GM12878 (cell line): ENCODE data around the gene SEC14L6. TPM values are rescaled to one million over a fixed set of nuclear protein-coding genes. Genes with fewer than 3 reads are reported as not detected.

Experiments used
- CHD2 ChIP-seq: IDR thresholded peaks from 2 replicates; pipeline ENCODE4 v1.6.1; 2011; ENCODE audit warnings: low read depth, low read length, improper control_type of control experiment, borderline replicate concordance
- EED ChIP-seq: sonication (generic); IDR thresholded peaks from 2 replicates; pipeline ENCODE4 v1.6.1; 2016; ENCODE audit warnings: antibody characterized with exemption, low read depth
- HDGF ChIP-seq: fragments of 450-650 bp; IDR thresholded peaks from 2 replicates; pipeline ENCODE4 v1.6.1; 2016; ENCODE audit warnings: antibody characterized with exemption
- IKZF1 ChIP-seq: fragments of 450-650 bp; conservative IDR thresholded peaks from 2 replicates; pipeline ENCODE4 v1.6.1; 2017; ENCODE audit warnings: antibody characterized with exemption, mild to moderate bottlenecking
- KLF5 ChIP-seq: fragments of 450-650 bp; IDR thresholded peaks from 2 replicates; pipeline ENCODE4 v1.6.1; 2014; ENCODE audit warnings: mild to moderate bottlenecking; ENCODE audit not compliant: partially characterized antibody
- MLLT1 ChIP-seq: fragments of 450-650 bp; IDR thresholded peaks from 2 replicates; pipeline ENCODE4 v1.6.1; 2016; ENCODE audit warnings: mild to moderate bottlenecking
- SIX5 ChIP-seq: IDR thresholded peaks from 2 replicates; pipeline ENCODE4 v1.6.1; 2011; ENCODE audit warnings: mild to moderate bottlenecking, low read depth, low read length, moderate library complexity; ENCODE audit not compliant: severe bottlenecking
- polyA plus RNA-seq, 11 experiments: library from polyadenylated mRNA; depleted of rRNA in 4 of 11; unstranded in 6 of 11; stranded (reverse) in 5 of 11; fragments of >200 nt; fragmentation: Nextera tagmentation in 4 of 11; fragmentation: Illumina TruSeq in 1 of 11; extraction: Ambion mirVana in 4 of 11; extraction: Trizol in 1 of 11; gene quantifications; 1 replicate in 1 of 11; 2 replicates in 10 of 11; pipeline versions ENCODE4 v1.2.1 to v1.2.3, GENCODE V29; 2011 to 2016; ENCODE audit warnings: inconsistent platforms in 2 of 11, missing spikeins in 2 of 11, low read depth in 1 of 11
- total RNA-seq, 4 experiments: library from RNA; depleted of rRNA in 3 of 4; stranded (reverse); fragments of >200 nt in 3 of 4; fragmentation: Illumina TruSeq in 1 of 4; extraction: Trizol in 1 of 4; gene quantifications; 2 replicates each; pipeline versions ENCODE4 v1.2.1 to v1.2.3, GENCODE V29; 2013 to 2021
- TF ChIP-seq, protein P1 (sequence below): IDR thresholded peaks from 2 replicates; pipeline ENCODE4 v1.6.1; 2012; ENCODE audit warnings: improper control_type of control experiment, low read depth, low read length; ENCODE audit not compliant: insufficient replicate concordance

The SEC14L6 gene
- total and polyA plus RNA-seq, 10 of the 15 experiments (the other 5 are each of a cell fraction or from before 2014, with no cell fraction given) = not detected

DNA sequence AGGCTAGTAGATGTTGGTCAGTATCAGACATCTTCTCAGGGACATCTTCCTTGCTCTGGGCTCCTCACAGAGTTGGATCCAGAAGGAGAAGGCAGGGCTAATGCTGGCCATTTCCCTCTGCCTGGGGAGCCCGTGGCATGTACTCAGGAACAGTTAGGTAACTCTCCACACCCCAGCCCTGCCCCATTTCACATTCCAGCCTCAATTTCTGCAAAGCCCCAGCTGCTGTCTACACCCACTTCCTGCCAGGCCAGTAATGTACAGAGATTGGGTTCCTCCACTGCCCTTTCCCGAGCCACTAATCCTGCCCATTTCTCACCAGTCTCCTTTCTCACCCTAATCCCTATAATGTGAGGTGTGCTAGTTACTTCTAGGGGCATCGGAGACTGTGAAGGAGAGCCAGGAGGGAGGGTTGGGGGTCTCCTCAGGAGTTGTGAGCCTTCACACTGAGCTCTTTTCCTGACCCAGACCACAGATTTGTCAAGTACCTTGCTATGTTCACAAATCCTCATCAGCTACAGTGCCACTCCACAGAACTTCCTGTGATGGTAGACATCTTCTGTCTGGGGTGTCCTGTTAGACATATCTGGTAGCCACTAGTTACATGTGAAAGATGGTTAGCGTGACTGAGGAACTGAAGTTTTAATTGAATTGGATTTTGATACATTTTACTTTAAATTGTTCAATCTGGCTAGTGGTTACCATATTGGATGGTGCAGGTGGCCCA lies 73.4 kb downstream of the SEC14L6 start (continued):
- TF ChIP-seq, protein P1, sequence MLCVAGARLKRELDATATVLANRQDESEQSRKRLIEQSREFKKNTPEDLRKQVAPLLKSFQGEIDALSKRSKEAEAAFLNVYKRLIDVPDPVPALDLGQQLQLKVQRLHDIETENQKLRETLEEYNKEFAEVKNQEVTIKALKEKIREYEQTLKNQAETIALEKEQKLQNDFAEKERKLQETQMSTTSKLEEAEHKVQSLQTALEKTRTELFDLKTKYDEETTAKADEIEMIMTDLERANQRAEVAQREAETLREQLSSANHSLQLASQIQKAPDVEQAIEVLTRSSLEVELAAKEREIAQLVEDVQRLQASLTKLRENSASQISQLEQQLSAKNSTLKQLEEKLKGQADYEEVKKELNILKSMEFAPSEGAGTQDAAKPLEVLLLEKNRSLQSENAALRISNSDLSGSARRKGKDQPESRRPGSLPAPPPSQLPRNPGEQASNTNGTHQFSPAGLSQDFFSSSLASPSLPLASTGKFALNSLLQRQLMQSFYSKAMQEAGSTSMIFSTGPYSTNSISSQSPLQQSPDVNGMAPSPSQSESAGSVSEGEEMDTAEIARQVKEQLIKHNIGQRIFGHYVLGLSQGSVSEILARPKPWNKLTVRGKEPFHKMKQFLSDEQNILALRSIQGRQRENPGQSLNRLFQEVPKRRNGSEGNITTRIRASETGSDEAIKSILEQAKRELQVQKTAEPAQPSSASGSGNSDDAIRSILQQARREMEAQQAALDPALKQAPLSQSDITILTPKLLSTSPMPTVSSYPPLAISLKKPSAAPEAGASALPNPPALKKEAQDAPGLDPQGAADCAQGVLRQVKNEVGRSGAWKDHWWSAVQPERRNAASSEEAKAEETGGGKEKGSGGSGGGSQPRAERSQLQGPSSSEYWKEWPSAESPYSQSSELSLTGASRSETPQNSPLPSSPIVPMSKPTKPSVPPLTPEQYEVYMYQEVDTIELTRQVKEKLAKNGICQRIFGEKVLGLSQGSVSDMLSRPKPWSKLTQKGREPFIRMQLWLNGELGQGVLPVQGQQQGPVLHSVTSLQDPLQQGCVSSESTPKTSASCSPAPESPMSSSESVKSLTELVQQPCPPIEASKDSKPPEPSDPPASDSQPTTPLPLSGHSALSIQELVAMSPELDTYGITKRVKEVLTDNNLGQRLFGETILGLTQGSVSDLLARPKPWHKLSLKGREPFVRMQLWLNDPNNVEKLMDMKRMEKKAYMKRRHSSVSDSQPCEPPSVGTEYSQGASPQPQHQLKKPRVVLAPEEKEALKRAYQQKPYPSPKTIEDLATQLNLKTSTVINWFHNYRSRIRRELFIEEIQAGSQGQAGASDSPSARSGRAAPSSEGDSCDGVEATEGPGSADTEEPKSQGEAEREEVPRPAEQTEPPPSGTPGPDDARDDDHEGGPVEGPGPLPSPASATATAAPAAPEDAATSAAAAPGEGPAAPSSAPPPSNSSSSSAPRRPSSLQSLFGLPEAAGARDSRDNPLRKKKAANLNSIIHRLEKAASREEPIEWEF = no peak
- no peak for TF ChIP-seq CHD2
- no peak for TF ChIP-seq EED
- no peak for TF ChIP-seq MLLT1
- TF ChIP-seq SIX5 = no peak
- no peak for TF ChIP-seq KLF5
- TF ChIP-seq HDGF = no peak
- no peak for TF ChIP-seq IKZF1
- TF ChIP-seq, all 136 proteins: peak for 0

Other genes starting within 250 kb of the SEC14L6 start
Only the 7 nearest of the 14 such genes appear.
- 68.0 and 85.5 TPM in 2 replicates for gene MTFP1, start 121.0 kb downstream of the SEC14L6 start, total RNA-seq (2014; rRNA removed)
- gene MTFP1, start 121.0 kb downstream of the SEC14L6 start, total RNA-seq (2014; rRNA removed; fragmentation: Illumina TruSeq; extraction: Trizol) = 42.5 and 44.8 TPM in 2 replicates
- gene MTFP1, start 121.0 kb downstream of the SEC14L6 start, total RNA-seq (2021) = 54.9 and 59.0 TPM in 2 replicates
- gene MTFP1, start 121.0 kb downstream of the SEC14L6 start, polyA plus RNA-seq (2011; rRNA removed) = 34.9 and 64.6 TPM in 2 replicates
- gene MTFP1, start 121.0 kb downstream of the SEC14L6 start, polyA plus RNA-seq (2014; fragmentation: Illumina TruSeq; extraction: Trizol) = 23.1 and 30.2 TPM in 2 replicates
- 10 to 100 TPM; 20.5 to 46.6 TPM for gene MTFP1, start 121.0 kb downstream of the SEC14L6 start, polyA plus RNA-seq (2014; fragmentation: Nextera tagmentation; extraction: Ambion mirVana)
- gene MTFP1, start 121.0 kb downstream of the SEC14L6 start, polyA plus RNA-seq (2014; rRNA removed) = 65.8 and 70.7 TPM in 2 replicates
- 100 to 1,000 TPM; 118 to 133 TPM for gene MTFP1, start 121.0 kb downstream of the SEC14L6 start, polyA plus RNA-seq (2016; fragmentation: Nextera tagmentation; extraction: Ambion mirVana)
- gene SEC14L3, start 74.7 kb downstream of the SEC14L6 start, total RNA-seq (2014; rRNA removed) = not detected in 2 replicates
- not detected in 2 replicates for gene SEC14L3, start 74.7 kb downstream of the SEC14L6 start, total RNA-seq (2014; rRNA removed; fragmentation: Illumina TruSeq; extraction: Trizol)
- gene SEC14L3, start 74.7 kb downstream of the SEC14L6 start, total RNA-seq (2021) = not detected in 2 replicates
- gene SEC14L3, start 74.7 kb downstream of the SEC14L6 start, polyA plus RNA-seq (2011; rRNA removed) = not detected in 2 replicates
- gene SEC14L3, start 74.7 kb downstream of the SEC14L6 start, polyA plus RNA-seq (2014; fragmentation: Illumina TruSeq; extraction: Trizol) = not detected in 2 replicates
- under 1 TPM in 1 of 2 experiments, not detected in 1; 0.03 TPM for gene SEC14L3, start 74.7 kb downstream of the SEC14L6 start, polyA plus RNA-seq (2014; fragmentation: Nextera tagmentation; extraction: Ambion mirVana)
- not detected in 2 replicates for gene SEC14L3, start 74.7 kb downstream of the SEC14L6 start, polyA plus RNA-seq (2014; rRNA removed)
- not detected for gene SEC14L3, start 74.7 kb downstream of the SEC14L6 start, polyA plus RNA-seq (2016; fragmentation: Nextera tagmentation; extraction: Ambion mirVana)
- gene SEC14L4, start 41.0 kb downstream of the SEC14L6 start, total RNA-seq (2014; rRNA removed) = not detected in 2 replicates
- gene SEC14L4, start 41.0 kb downstream of the SEC14L6 start, total RNA-seq (2014; rRNA removed; fragmentation: Illumina TruSeq; extraction: Trizol) = not detected in 2 replicates
- not detected in 2 replicates for gene SEC14L4, start 41.0 kb downstream of the SEC14L6 start, total RNA-seq (2021)
- gene SEC14L4, start 41.0 kb downstream of the SEC14L6 start, polyA plus RNA-seq (2011; rRNA removed) = not detected in 2 replicates
- gene SEC14L4, start 41.0 kb downstream of the SEC14L6 start, polyA plus RNA-seq (2014; fragmentation: Illumina TruSeq; extraction: Trizol) = not detected in 2 replicates
- not detected for gene SEC14L4, start 41.0 kb downstream of the SEC14L6 start, polyA plus RNA-seq (2014; fragmentation: Nextera tagmentation; extraction: Ambion mirVana)
- not detected in 2 replicates for gene SEC14L4, start 41.0 kb downstream of the SEC14L6 start, polyA plus RNA-seq (2014; rRNA removed)
- not detected for gene SEC14L4, start 41.0 kb downstream of the SEC14L6 start, polyA plus RNA-seq (2016; fragmentation: Nextera tagmentation; extraction: Ambion mirVana)
- gene GAL3ST1, start 27.9 kb upstream of the SEC14L6 start, total RNA-seq (2014; rRNA removed) = not detected in 2 replicates
- gene GAL3ST1, start 27.9 kb upstream of the SEC14L6 start, total RNA-seq (2014; rRNA removed; fragmentation: Illumina TruSeq; extraction: Trizol) = not detected in 2 replicates
- not detected in 2 replicates for gene GAL3ST1, start 27.9 kb upstream of the SEC14L6 start, total RNA-seq (2021)
- gene GAL3ST1, start 27.9 kb upstream of the SEC14L6 start, polyA plus RNA-seq (2011; rRNA removed) = not detected in 2 replicates
- gene GAL3ST1, start 27.9 kb upstream of the SEC14L6 start, polyA plus RNA-seq (2014; fragmentation: Illumina TruSeq; extraction: Trizol) = not detected in 2 replicates
- not detected for gene GAL3ST1, start 27.9 kb upstream of the SEC14L6 start, polyA plus RNA-seq (2014; fragmentation: Nextera tagmentation; extraction: Ambion mirVana)
- gene GAL3ST1, start 27.9 kb upstream of the SEC14L6 start, polyA plus RNA-seq (2014; rRNA removed) = 0.09 TPM in 1 of 2 replicates, not detected in the other
- not detected for gene GAL3ST1, start 27.9 kb upstream of the SEC14L6 start, polyA plus RNA-seq (2016; fragmentation: Nextera tagmentation; extraction: Ambion mirVana)
- 104 and 118 TPM in 2 replicates for gene PES1, start 45.2 kb upstream of the SEC14L6 start, total RNA-seq (2014; rRNA removed)
- 92.6 and 99.1 TPM in 2 replicates for gene PES1, start 45.2 kb upstream of the SEC14L6 start, total RNA-seq (2014; rRNA removed; fragmentation: Illumina TruSeq; extraction: Trizol)
- 135 and 139 TPM in 2 replicates for gene PES1, start 45.2 kb upstream of the SEC14L6 start, total RNA-seq (2021)
- 72.8 and 113 TPM in 2 replicates for gene PES1, start 45.2 kb upstream of the SEC14L6 start, polyA plus RNA-seq (2011; rRNA removed)
- 96.4 and 113 TPM in 2 replicates for gene PES1, start 45.2 kb upstream of the SEC14L6 start, polyA plus RNA-seq (2014; fragmentation: Illumina TruSeq; extraction: Trizol)
- gene PES1, start 45.2 kb upstream of the SEC14L6 start, polyA plus RNA-seq (2014; fragmentation: Nextera tagmentation; extraction: Ambion mirVana) = 1 to 10 TPM; 6.9 to 7.8 TPM
- gene PES1, start 45.2 kb upstream of the SEC14L6 start, polyA plus RNA-seq (2014; rRNA removed) = 82.8 and 92.0 TPM in 2 replicates
- 100 to 1,000 TPM; 131 to 132 TPM for gene PES1, start 45.2 kb upstream of the SEC14L6 start, polyA plus RNA-seq (2016; fragmentation: Nextera tagmentation; extraction: Ambion mirVana)
- gene TCN2, start 60.4 kb upstream of the SEC14L6 start, total RNA-seq (2014; rRNA removed) = 13.0 and 15.6 TPM in 2 replicates
- 6.9 and 7.7 TPM in 2 replicates for gene TCN2, start 60.4 kb upstream of the SEC14L6 start, total RNA-seq (2014; rRNA removed; fragmentation: Illumina TruSeq; extraction: Trizol)
- 10.3 and 11.0 TPM in 2 replicates for gene TCN2, start 60.4 kb upstream of the SEC14L6 start, total RNA-seq (2021)
- 2.3 and 5.4 TPM in 2 replicates for gene TCN2, start 60.4 kb upstream of the SEC14L6 start, polyA plus RNA-seq (2011; rRNA removed)
- 7.8 and 11.1 TPM in 2 replicates for gene TCN2, start 60.4 kb upstream of the SEC14L6 start, polyA plus RNA-seq (2014; fragmentation: Illumina TruSeq; extraction: Trizol)
- gene TCN2, start 60.4 kb upstream of the SEC14L6 start, polyA plus RNA-seq (2014; fragmentation: Nextera tagmentation; extraction: Ambion mirVana) = 10 to 100 TPM; 15.9 to 21.8 TPM
- 8.0 and 9.5 TPM in 2 replicates for gene TCN2, start 60.4 kb upstream of the SEC14L6 start, polyA plus RNA-seq (2014; rRNA removed)
- 10 to 100 TPM; 10.9 to 12.4 TPM for gene TCN2, start 60.4 kb upstream of the SEC14L6 start, polyA plus RNA-seq (2016; fragmentation: Nextera tagmentation; extraction: Ambion mirVana)
- gene SLC35E4, start 89.0 kb upstream of the SEC14L6 start, total RNA-seq (2014; rRNA removed) = 5.3 and 5.7 TPM in 2 replicates
- 1.0 and 1.3 TPM in 2 replicates for gene SLC35E4, start 89.0 kb upstream of the SEC14L6 start, total RNA-seq (2014; rRNA removed; fragmentation: Illumina TruSeq; extraction: Trizol)
- gene SLC35E4, start 89.0 kb upstream of the SEC14L6 start, total RNA-seq (2021) = 3.8 and 5.1 TPM in 2 replicates
- gene SLC35E4, start 89.0 kb upstream of the SEC14L6 start, polyA plus RNA-seq (2011; rRNA removed) = 1.3 and 2.5 TPM in 2 replicates
- gene SLC35E4, start 89.0 kb upstream of the SEC14L6 start, polyA plus RNA-seq (2014; fragmentation: Illumina TruSeq; extraction: Trizol) = 0.10 and 0.66 TPM in 2 replicates
- under 1 TPM in 1 of 2 experiments, not detected in 1; 0.16 TPM for gene SLC35E4, start 89.0 kb upstream of the SEC14L6 start, polyA plus RNA-seq (2014; fragmentation: Nextera tagmentation; extraction: Ambion mirVana)
- 3.2 and 3.3 TPM in 2 replicates for gene SLC35E4, start 89.0 kb upstream of the SEC14L6 start, polyA plus RNA-seq (2014; rRNA removed)
- gene SLC35E4, start 89.0 kb upstream of the SEC14L6 start, polyA plus RNA-seq (2016; fragmentation: Nextera tagmentation; extraction: Ambion mirVana) = 1 to 10 TPM; 2.9 to 3.9 TPM